H1 (cell line): Measurements from ENCODE around the gene TRABD2B. TPM values are rescaled to one million over a fixed set of nuclear protein-coding genes. Genes with fewer than 3 reads are reported as not detected.

ENCODE experiments used
- BCL11A ChIP-seq, 2 experiments: IDR thresholded peaks; one replicate each; pipeline ENCODE4 v1.6.1; 2011; ENCODE audit warnings: low read depth in 2 of 2, low read length in 2 of 2, mild to moderate bottlenecking in 2 of 2
- CHD2 ChIP-seq: IDR thresholded peaks from 2 replicates; pipeline ENCODE4 v1.6.1; 2012; ENCODE audit warnings: low read length, improper control_type of control experiment
- CHD7 ChIP-seq: fragments of 300-600 bp; sonication (generic); IDR thresholded peaks from 2 replicates; pipeline ENCODE4 v1.7.1; 2012; ENCODE audit warnings: low read length, moderate library complexity, mild to moderate bottlenecking, inconsistent platforms; ENCODE audit not compliant: insufficient replicate concordance
- CREB1 ChIP-seq: IDR thresholded peaks from 2 replicates; pipeline ENCODE4 v1.6.1; 2012; ENCODE audit warnings: inconsistent platforms
- EZH2 ChIP-seq: fragments of 200-600 bp; sonication (generic); IDR thresholded peaks from 2 replicates; pipeline ENCODE4 v1.7.1; 2012; ENCODE audit warnings: low read depth, mild to moderate bottlenecking, moderate library complexity, low read length, inconsistent platforms; ENCODE audit not compliant: severe bottlenecking
- HDAC2 ChIP-seq, 2 experiments: fragments of 300-600 bp in 1 of 2; sonication (generic) in 1 of 2; IDR thresholded peaks; 2 replicates each; pipeline ENCODE4 v1.6.1; 2011 to 2012; ENCODE audit warnings: low read depth in 2 of 2, low read length in 2 of 2, mild to moderate bottlenecking in 2 of 2, moderate library complexity in 2 of 2, borderline replicate concordance in 1 of 2, inconsistent platforms in 1 of 2
- RFX5 ChIP-seq: IDR thresholded peaks from 2 replicates; pipeline ENCODE4 v1.6.1; 2011; ENCODE audit warnings: low read depth, low read length, improper control_type of control experiment, borderline replicate concordance
- SAP30 ChIP-seq: fragments of 300-600 bp; sonication (generic); IDR thresholded peaks from 2 replicates; pipeline ENCODE4 v1.7.1; 2012; ENCODE audit warnings: low read length, moderate library complexity, mild to moderate bottlenecking, inconsistent platforms; ENCODE audit not compliant: insufficient read depth, insufficient replicate concordance
- SIRT6 ChIP-seq: IDR thresholded peaks from one replicate; pipeline ENCODE4 v1.7.1; 2012; ENCODE audit warnings: low read length, inconsistent platforms
- ZNF274 ChIP-seq: IDR thresholded peaks from 2 replicates; pipeline ENCODE4 v1.7.0; 2012; ENCODE audit warnings: low read length, borderline replicate concordance; ENCODE audit errors: extremely low read depth
- polyA plus RNA-seq, 7 experiments: library from polyadenylated mRNA; depleted of rRNA in 3 of 7; stranded (reverse) in 5 of 7; unstranded in 2 of 7; fragments of >200 nt in 5 of 7; fragments of 200-250 nt in 2 of 7; gene quantifications; 1 replicate in 5 of 7; 2 replicates in 1 of 7; 4 replicates in 1 of 7; pipeline versions ENCODE4 v1.2.1 to v1.2.3, GENCODE V29; 2011 to 2013; ENCODE audit warnings: missing spikeins in 2 of 7, mixed read lengths in 2 of 7
- total RNA-seq: library from RNA; stranded (reverse); fragmentation: NEBNext Ultra II Directional; extraction: Animal tissue kit (Norgen Biotek cat#: 25700); gene quantifications from 2 replicates; pipeline ENCODE4 v1.2.1, GENCODE V29; 2021

The TRABD2B gene
- total and polyA plus RNA-seq, 2 of the 8 experiments (the other 6 are each of a cell fraction or from before 2014, with no cell fraction given) = 0.95 to 3.4 TPM

GRCh38 chr1:47817861-47818260 is 179.3 kb downstream of the TRABD2B start (continued):
- TF ChIP-seq CHD7 (no peak), BCL11A (IDR thresholded peaks at IDR 0.05; ENCODE audit: low read depth in 2 of 2, low read length in 2 of 2) (no peak), CREB1 (no peak), CHD2 (no peak), HDAC2 (IDR thresholded peaks at IDR 0.05; ENCODE audit: borderline replicate concordance in 1 of 2, low read depth in 2 of 2, low read length in 2 of 2) (no peak), ZNF274 (no peak), EZH2 (no peak), RFX5 (no peak), SAP30 (no peak), SIRT6 (no peak)
